ENCODE data around the gene CCDC57. TPM values are rescaled to one million over a fixed set of nuclear protein-coding genes. Genes with fewer than 3 reads are reported as not detected.

Gene CCDC57
- total RNA-seq, 1 donor from 2014 or later = 15.0 TPM

GRCh38 chr17:82083533-82084359 is 128.9 kb downstream of the CCDC57 start:
- H3K4me2 ChIP-seq = no peak overlapping the region
- H3K9me3 ChIP-seq (ENCODE audit: low read depth) = no peaks in the 10 kb centered on the region
- no peaks in the 10 kb centered on the region for H3K27me3 ChIP-seq
- Mint-ChIP-seq H3K9me3 (no peaks in the 10 kb centered on the region), H3K27ac (no peak overlapping the region), H3K4me3 (no peak overlapping the region), H3K27me3 (ENCODE audit: insufficient read depth, low read depth) (no peaks in the 10 kb centered on the region), H3K4me1 (no peaks in the 10 kb centered on the region), H3K36me3 (peaks cover 2% of the 10 kb centered on the region)
- no peaks in the 10 kb centered on the region for H3K79me2 ChIP-seq (ENCODE audit: low read depth)
- H3K4me3 ChIP-seq = no peak overlapping the region
- no peak for TF ChIP-seq EZH2phosphoT487 (IDR thresholded peaks at IDR 0.05)
- TF ChIP-seq, protein P1, sequence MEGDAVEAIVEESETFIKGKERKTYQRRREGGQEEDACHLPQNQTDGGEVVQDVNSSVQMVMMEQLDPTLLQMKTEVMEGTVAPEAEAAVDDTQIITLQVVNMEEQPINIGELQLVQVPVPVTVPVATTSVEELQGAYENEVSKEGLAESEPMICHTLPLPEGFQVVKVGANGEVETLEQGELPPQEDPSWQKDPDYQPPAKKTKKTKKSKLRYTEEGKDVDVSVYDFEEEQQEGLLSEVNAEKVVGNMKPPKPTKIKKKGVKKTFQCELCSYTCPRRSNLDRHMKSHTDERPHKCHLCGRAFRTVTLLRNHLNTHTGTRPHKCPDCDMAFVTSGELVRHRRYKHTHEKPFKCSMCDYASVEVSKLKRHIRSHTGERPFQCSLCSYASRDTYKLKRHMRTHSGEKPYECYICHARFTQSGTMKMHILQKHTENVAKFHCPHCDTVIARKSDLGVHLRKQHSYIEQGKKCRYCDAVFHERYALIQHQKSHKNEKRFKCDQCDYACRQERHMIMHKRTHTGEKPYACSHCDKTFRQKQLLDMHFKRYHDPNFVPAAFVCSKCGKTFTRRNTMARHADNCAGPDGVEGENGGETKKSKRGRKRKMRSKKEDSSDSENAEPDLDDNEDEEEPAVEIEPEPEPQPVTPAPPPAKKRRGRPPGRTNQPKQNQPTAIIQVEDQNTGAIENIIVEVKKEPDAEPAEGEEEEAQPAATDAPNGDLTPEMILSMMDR (IDR thresholded peaks at IDR 0.05) = no peak
- TF ChIP-seq EZH2 (IDR thresholded peaks at IDR 0.05) = no peak
- H3K4me1 ChIP-seq = no peaks in the 10 kb centered on the region
- peaks cover 87% of the 10 kb centered on the region for H4K20me1 ChIP-seq (ENCODE audit: low read depth)
- no peak overlapping the region for H2AFZ ChIP-seq (replicated peaks)
- H3K9ac ChIP-seq = no peak overlapping the region
- DNase-seq (ENCODE audit: low spot score) = no peak
- no peaks in the 10 kb centered on the region for H3K36me3 ChIP-seq
- H3K27ac ChIP-seq = no peak overlapping the region
- peaks cover 11% of the 10 kb centered on the region for H3F3A ChIP-seq (ENCODE audit: low read depth)

DNA sequence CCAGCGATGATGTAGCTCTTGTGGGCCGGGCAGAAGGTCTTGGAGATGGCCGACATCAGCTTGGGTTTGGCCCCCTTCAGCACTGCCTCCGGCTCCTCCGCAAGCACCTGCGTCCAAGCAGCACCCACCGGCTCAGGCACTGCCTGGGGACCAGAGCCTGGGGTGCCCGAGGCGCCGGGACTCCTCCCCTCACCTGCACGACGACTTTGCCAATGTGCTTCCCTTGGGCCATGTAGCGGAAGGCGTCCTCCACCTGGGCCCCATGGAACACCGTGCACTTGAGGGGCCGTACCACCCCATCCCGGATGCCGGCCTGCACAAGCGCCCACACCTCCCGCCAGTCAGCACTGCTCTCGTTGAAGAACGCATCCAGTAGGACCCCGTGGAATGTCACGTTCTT is 129.6 kb downstream of the CCDC57 start:
- no peaks in the 10 kb centered on the region for H3K9me3 ChIP-seq (ENCODE audit: low read depth)
- H3F3A ChIP-seq (ENCODE audit: low read depth) = peaks cover 15% of the 10 kb centered on the region
- no peak overlapping the region for H2AFZ ChIP-seq (replicated peaks)
- no peaks in the 10 kb centered on the region for H3K36me3 ChIP-seq
- no peak overlapping the region for H3K27ac ChIP-seq
- H3K27me3 Mint-ChIP-seq (ENCODE audit: insufficient read depth, low read depth) = no peaks in the 10 kb centered on the region
- H3K4me1 ChIP-seq = no peaks in the 10 kb centered on the region
- peaks cover 82% of the 10 kb centered on the region for H4K20me1 ChIP-seq (ENCODE audit: low read depth)
- H3K79me2 ChIP-seq (ENCODE audit: low read depth) = no peaks in the 10 kb centered on the region
- H3K4me3 Mint-ChIP-seq = no peak overlapping the region
- H3K9me3 Mint-ChIP-seq = no peaks in the 10 kb centered on the region
- no peak for DNase-seq (ENCODE audit: low spot score)
- no peaks in the 10 kb centered on the region for H3K27me3 ChIP-seq
- no peak overlapping the region for H3K27ac Mint-ChIP-seq
- no peak overlapping the region for H3K4me2 ChIP-seq
- peaks cover 5% of the 10 kb centered on the region for H3K36me3 Mint-ChIP-seq
- no peak overlapping the region for H3K9ac ChIP-seq
- H3K4me1 Mint-ChIP-seq = peaks cover 2% of the 10 kb centered on the region
- no peak overlapping the region for H3K4me3 ChIP-seq
- TF ChIP-seq EZH2 (IDR thresholded peaks at IDR 0.05) = no peak
- TF ChIP-seq, protein P1 (IDR thresholded peaks at IDR 0.05) = no peak
- no peak for TF ChIP-seq EZH2phosphoT487 (IDR thresholded peaks at IDR 0.05)

DNA sequence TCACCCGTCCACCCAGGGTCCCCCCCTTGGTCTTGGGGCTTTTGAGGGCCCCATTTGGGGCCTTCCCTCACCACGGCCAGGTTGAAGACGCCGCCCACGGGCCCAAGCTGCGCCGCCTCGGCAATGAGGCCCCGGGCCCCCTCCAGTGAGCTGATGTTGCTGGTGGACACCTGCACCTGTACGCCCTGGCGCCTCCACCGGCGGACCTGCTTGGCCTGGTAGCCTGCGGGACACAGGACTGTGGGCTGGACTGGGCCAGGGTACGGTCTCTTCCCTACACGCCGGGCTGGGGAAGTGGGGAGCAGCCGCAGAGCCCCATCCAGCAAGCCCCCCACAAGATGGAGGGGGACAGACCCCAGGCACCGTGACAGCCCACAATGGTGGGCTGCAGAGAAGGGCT is 130.2 kb downstream of the CCDC57 start:
- H3K4me1 Mint-ChIP-seq = peaks cover 2% of the 10 kb centered on the region
- no peak overlapping the region for H3K9ac ChIP-seq
- no peaks in the 10 kb centered on the region for H3K36me3 ChIP-seq
- H2AFZ ChIP-seq (replicated peaks) = no peak overlapping the region
- TF ChIP-seq, protein P1 (IDR thresholded peaks at IDR 0.05) = no peak
- no peak for TF ChIP-seq EZH2 (IDR thresholded peaks at IDR 0.05)
- TF ChIP-seq EZH2phosphoT487 (IDR thresholded peaks at IDR 0.05) = no peak
- no peaks in the 10 kb centered on the region for H3K4me1 ChIP-seq
- no peak for DNase-seq (ENCODE audit: low spot score)
- H3K9me3 ChIP-seq (ENCODE audit: low read depth) = no peaks in the 10 kb centered on the region
- H3K27ac Mint-ChIP-seq = no peak overlapping the region
- H3K27me3 Mint-ChIP-seq (ENCODE audit: insufficient read depth, low read depth) = peaks cover 2% of the 10 kb centered on the region
- no peaks in the 10 kb centered on the region for H3K79me2 ChIP-seq (ENCODE audit: low read depth)
- no peaks in the 10 kb centered on the region for H3K27me3 ChIP-seq
- H4K20me1 ChIP-seq (ENCODE audit: low read depth) = peaks cover 81% of the 10 kb centered on the region
- no peaks in the 10 kb centered on the region for H3K9me3 Mint-ChIP-seq
- H3K4me3 Mint-ChIP-seq = no peak overlapping the region
- no peak overlapping the region for H3K4me2 ChIP-seq
- H3K36me3 Mint-ChIP-seq = peaks cover 5% of the 10 kb centered on the region
- H3F3A ChIP-seq (ENCODE audit: low read depth) = peaks cover 21% of the 10 kb centered on the region
- H3K4me3 ChIP-seq = no peak overlapping the region
- H3K27ac ChIP-seq = no peak overlapping the region
